DOHH2 (cell line): Measurements from ENCODE around the gene CST3.

Experiments
- H3F3A ChIP-seq: fragments of 200-600 bp; sonication (generic), shearing (Covaris generic); 2 replicates; pipeline ENCODE4 v1.6.0; 2016; ENCODE audit warnings: antibody characterized with exemption, mild to moderate bottlenecking; ENCODE audit not compliant: control insufficient read depth, insufficient read depth
- H3K27ac ChIP-seq: fragments of 200-600 bp; sonication (generic); 2 replicates; pipeline ENCODE4 v1.5.1; 2014; ENCODE audit warnings: low read depth, mild to moderate bottlenecking, low read length, moderate library complexity
- H3K27me3 ChIP-seq: fragments of 200-600 bp; sonication (generic); 2 replicates; pipeline ENCODE4 v1.6.1; 2014; ENCODE audit warnings: mild to moderate bottlenecking, low read length, mixed read lengths; ENCODE audit not compliant: control insufficient read depth
- H3K36me3 ChIP-seq: fragments of 200-600 bp; sonication (generic); 2 replicates; pipeline ENCODE4 v1.6.1; 2014; ENCODE audit warnings: mild to moderate bottlenecking, low read length, moderate library complexity, mixed read lengths; ENCODE audit not compliant: control insufficient read depth
- H3K4me1 ChIP-seq: fragments of 200-600 bp; sonication (generic); 2 replicates; pipeline ENCODE4 v1.6.1; 2014; ENCODE audit warnings: mild to moderate bottlenecking, low read length, mixed read lengths; ENCODE audit not compliant: control insufficient read depth
- H3K4me2 ChIP-seq: fragments of 200-600 bp; sonication (generic); 2 replicates; pipeline ENCODE4 v1.6.0; 2014; ENCODE audit warnings: mild to moderate bottlenecking, low read length, moderate library complexity
- H3K4me3 ChIP-seq: fragments of 200-600 bp; sonication (generic); 2 replicates; pipeline ENCODE4 v1.5.1; 2014; ENCODE audit warnings: mild to moderate bottlenecking, low read length, mixed read lengths
- H3K79me2 ChIP-seq: fragments of 200-600 bp; sonication (generic); 2 replicates; pipeline ENCODE4 v1.6.1; 2014; ENCODE audit warnings: mild to moderate bottlenecking, low read length, mixed read lengths; ENCODE audit not compliant: control insufficient read depth
- H3K9me2 ChIP-seq: fragments of 200-600 bp; sonication (generic); replicated peaks from 2 replicates; pipeline ENCODE4 v1.6.1; 2014; ENCODE audit warnings: mild to moderate bottlenecking, low read length, mixed read lengths; ENCODE audit not compliant: control insufficient read depth
- H3K9me3 ChIP-seq: fragments of 200-600 bp; sonication (generic); 2 replicates; pipeline ENCODE4 v1.6.1; 2014; ENCODE audit warnings: antibody characterized with exemption, low read length, mixed read lengths; ENCODE audit not compliant: control insufficient read depth, insufficient read depth
- H4K20me1 ChIP-seq: fragments of 200-600 bp; sonication (generic); 2 replicates; pipeline ENCODE4 v1.6.0; 2014; ENCODE audit warnings: low read depth, mild to moderate bottlenecking, antibody characterized with exemption, low read length, moderate library complexity; ENCODE audit not compliant: control insufficient read depth, insufficient read depth
- EZH2phosphoT487 ChIP-seq: fragments of 200-600 bp; sonication (generic); IDR thresholded peaks from 2 replicates; pipeline ENCODE4 v1.6.1; 2017; ENCODE audit warnings: borderline replicate concordance, mild to moderate bottlenecking, antibody characterized with exemption, low read length, moderate library complexity, mixed read lengths
- TF ChIP-seq, protein P1 (sequence below): fragments of 200-600 bp; sonication (generic); IDR thresholded peaks from one replicate; pipeline ENCODE4 v1.5.1; 2014; ENCODE audit warnings: antibody characterized with exemption, mild to moderate bottlenecking, low read depth, low read length; ENCODE audit not compliant: poor library complexity, severe bottlenecking

The CST3 gene

DNA sequence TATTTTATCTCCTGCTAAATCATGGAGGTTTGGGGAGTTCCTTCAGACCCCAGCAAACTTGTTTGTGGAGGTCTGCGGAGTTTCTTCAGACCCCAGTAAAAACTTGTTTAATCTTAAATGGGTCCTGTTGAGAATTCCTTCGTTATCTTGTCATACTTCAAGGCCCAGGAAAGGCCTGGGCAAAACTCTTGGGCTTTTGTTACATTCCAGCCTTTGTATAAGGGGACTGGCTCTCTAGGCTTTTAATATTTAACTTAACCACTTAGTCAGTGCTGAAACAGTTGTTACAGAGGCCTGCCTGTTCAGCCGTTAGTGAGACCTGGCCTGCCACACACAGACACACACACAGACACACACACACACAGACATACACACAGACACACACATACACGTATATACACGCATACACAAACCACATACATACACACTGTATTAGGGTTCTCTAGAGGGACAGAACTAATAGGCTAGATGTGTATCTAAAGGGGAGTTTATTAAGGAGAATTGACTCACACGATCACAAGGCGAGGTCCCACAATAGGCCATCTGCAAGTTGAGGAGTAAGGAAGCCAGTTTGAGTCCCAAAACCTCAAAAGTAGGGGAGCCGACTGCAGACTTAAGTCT, 21.3 kb upstream of the CST3 start:
- H3K9me2 ChIP-seq, result no peaks in the 10 kb centered on the region
- H3K79me2 ChIP-seq, result no peaks in the 10 kb centered on the region
- H3F3A ChIP-seq, result no peaks in the 10 kb centered on the region
- no peaks in the 10 kb centered on the region for H3K27me3 ChIP-seq
- H4K20me1 ChIP-seq, result no peaks in the 10 kb centered on the region; the same call in 1 of the 2 replicates
- H3K4me1 ChIP-seq, result peaks cover 8% of the 10 kb centered on the region
- no peaks in the 10 kb centered on the region for H3K36me3 ChIP-seq
- H3K4me3 ChIP-seq, result no peak overlapping the region
- no peak for TF ChIP-seq EZH2phosphoT487
- TF ChIP-seq, protein P1, sequence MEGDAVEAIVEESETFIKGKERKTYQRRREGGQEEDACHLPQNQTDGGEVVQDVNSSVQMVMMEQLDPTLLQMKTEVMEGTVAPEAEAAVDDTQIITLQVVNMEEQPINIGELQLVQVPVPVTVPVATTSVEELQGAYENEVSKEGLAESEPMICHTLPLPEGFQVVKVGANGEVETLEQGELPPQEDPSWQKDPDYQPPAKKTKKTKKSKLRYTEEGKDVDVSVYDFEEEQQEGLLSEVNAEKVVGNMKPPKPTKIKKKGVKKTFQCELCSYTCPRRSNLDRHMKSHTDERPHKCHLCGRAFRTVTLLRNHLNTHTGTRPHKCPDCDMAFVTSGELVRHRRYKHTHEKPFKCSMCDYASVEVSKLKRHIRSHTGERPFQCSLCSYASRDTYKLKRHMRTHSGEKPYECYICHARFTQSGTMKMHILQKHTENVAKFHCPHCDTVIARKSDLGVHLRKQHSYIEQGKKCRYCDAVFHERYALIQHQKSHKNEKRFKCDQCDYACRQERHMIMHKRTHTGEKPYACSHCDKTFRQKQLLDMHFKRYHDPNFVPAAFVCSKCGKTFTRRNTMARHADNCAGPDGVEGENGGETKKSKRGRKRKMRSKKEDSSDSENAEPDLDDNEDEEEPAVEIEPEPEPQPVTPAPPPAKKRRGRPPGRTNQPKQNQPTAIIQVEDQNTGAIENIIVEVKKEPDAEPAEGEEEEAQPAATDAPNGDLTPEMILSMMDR, result no peak
- H3K4me2 ChIP-seq, result no peak overlapping the region
- no peaks in the 10 kb centered on the region for H3K9me3 ChIP-seq
- no peak overlapping the region for H3K27ac ChIP-seq

DNA sequence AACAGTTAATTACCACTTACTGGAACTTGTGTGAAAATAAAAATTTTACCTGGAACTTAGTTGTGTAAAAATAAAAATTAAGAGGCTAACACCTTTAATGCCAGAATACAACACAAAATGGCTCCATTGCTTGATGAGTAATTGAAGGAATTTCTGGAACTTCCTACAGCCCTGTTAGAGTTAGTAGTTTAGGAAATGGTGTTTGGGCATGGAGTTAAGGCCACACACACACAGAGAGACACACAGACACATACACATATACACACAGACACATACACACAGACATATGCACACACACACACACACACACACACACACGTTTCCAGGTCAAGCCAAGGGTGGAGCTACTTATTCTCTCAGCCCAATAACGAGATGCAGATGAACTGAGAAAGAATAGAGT, 20.6 kb upstream of the CST3 start:
- Histone ChIP-seq H3K9me3 (no peaks in the 10 kb centered on the region), H3K9me2 (no peaks in the 10 kb centered on the region), H3K4me2 (no peak overlapping the region), H3K27me3 (no peaks in the 10 kb centered on the region), H3K4me1 (peaks cover 8% of the 10 kb centered on the region), H3K27ac (no peak overlapping the region), H3K79me2 (no peaks in the 10 kb centered on the region), H4K20me1 (no peaks in the 10 kb centered on the region; the same call in 1 of the 2 replicates), H3F3A (no peaks in the 10 kb centered on the region), H3K4me3 (no peak overlapping the region), H3K36me3 (no peaks in the 10 kb centered on the region)
- TF ChIP-seq, protein P1, result no peak
- no peak for TF ChIP-seq EZH2phosphoT487

DNA sequence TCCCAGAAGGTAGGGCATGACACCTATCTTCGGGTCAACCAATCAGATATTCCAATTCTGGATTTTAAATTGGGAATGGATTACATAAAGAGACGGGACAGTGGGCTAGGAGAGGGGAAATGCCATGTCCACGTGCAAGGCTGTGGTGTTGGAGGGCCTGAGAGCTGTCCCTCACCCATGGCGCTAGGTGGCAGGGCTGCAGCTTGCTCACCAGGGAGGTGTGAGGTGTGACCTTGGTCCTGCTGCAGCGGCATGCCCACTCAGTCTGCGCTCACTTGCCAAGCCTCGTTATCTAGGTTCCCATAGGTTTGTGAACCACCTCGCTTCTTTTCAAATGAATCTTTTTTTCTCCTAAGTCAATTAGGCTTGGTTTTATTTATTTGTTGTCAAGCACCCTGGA, 19.4 kb upstream of the CST3 start:
- H3K36me3 ChIP-seq, result no peaks in the 10 kb centered on the region
- H3K4me1 ChIP-seq, result peaks cover 8% of the 10 kb centered on the region
- no peaks in the 10 kb centered on the region for H3K27me3 ChIP-seq
- no peak overlapping the region for H3K27ac ChIP-seq
- no peaks in the 10 kb centered on the region for H3F3A ChIP-seq
- no peaks in the 10 kb centered on the region; the same call in 1 of the 2 replicates for H4K20me1 ChIP-seq
- H3K9me2 ChIP-seq, result no peaks in the 10 kb centered on the region
- H3K4me2 ChIP-seq, result no peak overlapping the region
- no peaks in the 10 kb centered on the region for H3K79me2 ChIP-seq
- no peaks in the 10 kb centered on the region for H3K9me3 ChIP-seq
- no peak for TF ChIP-seq EZH2phosphoT487
- TF ChIP-seq, protein P1, result no peak
- H3K4me3 ChIP-seq, result no peak overlapping the region
